Measurements from ENCODE around the gene SMAD3. TPM values are rescaled to one million over a fixed set of nuclear protein-coding genes. Genes with fewer than 3 reads are reported as not detected.
A peak's percentile ranks its signal among the peaks of the same experiment; 100 is the strongest.

SMAD3 gene
- total RNA-seq, 2 donors from 2014 or later: 30.6 to 45.4 TPM

DNA sequence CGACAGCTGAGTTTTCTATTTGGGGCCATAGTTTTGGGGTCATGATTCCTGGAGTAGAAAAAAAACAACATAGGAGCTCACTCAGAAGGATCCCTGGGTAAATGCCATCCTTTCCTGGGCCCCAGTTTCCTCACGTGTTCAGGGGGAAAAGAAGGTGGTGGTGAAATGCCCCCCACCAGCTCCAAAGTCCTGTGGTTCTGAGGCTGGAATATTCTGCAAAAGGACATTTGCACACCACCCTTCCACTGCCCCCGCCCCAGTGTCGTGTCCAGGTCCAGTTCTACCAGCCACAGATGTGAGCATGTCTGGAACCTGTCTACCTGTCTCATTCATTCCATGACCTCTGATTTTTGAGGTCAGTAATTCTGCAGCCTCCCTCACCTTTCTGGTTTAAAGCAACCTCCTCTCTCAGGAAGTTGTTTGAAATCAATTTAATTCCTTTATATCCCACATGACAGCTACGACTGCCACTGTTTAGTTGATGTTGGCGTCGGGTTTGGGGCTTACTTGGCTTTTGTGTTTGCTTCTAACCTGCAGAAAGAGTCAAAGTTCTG lies 82.1 kb downstream of the SMAD3 start:
- H3K4me3 ChIP-seq: no peak overlapping the region
- H3K9me3 ChIP-seq: no peaks in the 10 kb centered on the region
- H3K27me3 ChIP-seq (replicated peaks; ENCODE audit: insufficient read depth): no peaks in the 10 kb centered on the region
- peak overlapping the region; percentile 77 to 91 for H3K27ac ChIP-seq
- 29% methylated on average over 7 of the region's 7 CpGs for WGBS
- no peaks in the 10 kb centered on the region for H3K36me3 ChIP-seq
- no peak for DNase-seq (ENCODE audit: low spot score)
- no peak for TF ChIP-seq POLR2A (IDR thresholded peaks at IDR 0.05)
- TF ChIP-seq, protein P1, sequence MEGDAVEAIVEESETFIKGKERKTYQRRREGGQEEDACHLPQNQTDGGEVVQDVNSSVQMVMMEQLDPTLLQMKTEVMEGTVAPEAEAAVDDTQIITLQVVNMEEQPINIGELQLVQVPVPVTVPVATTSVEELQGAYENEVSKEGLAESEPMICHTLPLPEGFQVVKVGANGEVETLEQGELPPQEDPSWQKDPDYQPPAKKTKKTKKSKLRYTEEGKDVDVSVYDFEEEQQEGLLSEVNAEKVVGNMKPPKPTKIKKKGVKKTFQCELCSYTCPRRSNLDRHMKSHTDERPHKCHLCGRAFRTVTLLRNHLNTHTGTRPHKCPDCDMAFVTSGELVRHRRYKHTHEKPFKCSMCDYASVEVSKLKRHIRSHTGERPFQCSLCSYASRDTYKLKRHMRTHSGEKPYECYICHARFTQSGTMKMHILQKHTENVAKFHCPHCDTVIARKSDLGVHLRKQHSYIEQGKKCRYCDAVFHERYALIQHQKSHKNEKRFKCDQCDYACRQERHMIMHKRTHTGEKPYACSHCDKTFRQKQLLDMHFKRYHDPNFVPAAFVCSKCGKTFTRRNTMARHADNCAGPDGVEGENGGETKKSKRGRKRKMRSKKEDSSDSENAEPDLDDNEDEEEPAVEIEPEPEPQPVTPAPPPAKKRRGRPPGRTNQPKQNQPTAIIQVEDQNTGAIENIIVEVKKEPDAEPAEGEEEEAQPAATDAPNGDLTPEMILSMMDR (IDR thresholded peaks at IDR 0.05): no peak
- no peak for TF ChIP-seq POLR2AphosphoS5 (IDR thresholded peaks at IDR 0.05)
- H3K4me1 ChIP-seq (replicated peaks): peaks cover 44% of the 10 kb centered on the region
- intact Hi-C loops (cut with DNase I): no loop called here

DNA sequence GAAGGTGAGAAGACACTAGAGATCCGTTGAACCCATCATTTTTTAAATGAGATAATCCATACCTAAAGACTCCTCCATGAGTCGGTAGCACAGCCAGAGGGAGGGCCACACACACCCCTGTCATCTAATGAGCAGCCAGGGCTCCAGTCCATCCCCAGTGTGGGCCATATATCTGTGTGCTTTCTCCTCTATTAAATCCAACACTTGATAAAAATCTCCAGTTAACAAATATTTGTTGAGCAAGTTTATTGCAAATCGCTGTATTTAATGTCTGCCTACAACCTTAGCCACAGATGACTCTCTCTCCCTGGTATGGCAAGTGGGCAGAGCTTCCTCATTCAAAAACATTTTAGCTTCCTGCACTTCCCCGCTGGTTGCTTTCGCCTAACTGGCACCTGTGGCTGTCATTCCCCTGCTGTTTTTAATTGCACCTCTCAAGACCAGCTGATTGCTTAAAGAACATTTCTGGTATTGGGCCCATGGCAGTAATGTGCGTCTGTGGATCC lies 82.8 kb downstream of the SMAD3 start:
- intact Hi-C loops (cut with DNase I): no loop called here
- Histone ChIP-seq H3K9me3 (no peaks in the 10 kb centered on the region), H3K27ac (peak overlapping the region; percentile 77 to 91), H3K4me1 (replicated peaks) (peaks cover 41% of the 10 kb centered on the region), H3K36me3 (no peaks in the 10 kb centered on the region), H3K27me3 (replicated peaks; ENCODE audit: insufficient read depth) (no peaks in the 10 kb centered on the region), H3K4me3 (no peak overlapping the region)
- TF ChIP-seq POLR2A (IDR thresholded peaks at IDR 0.05) (no peak), POLR2AphosphoS5 (IDR thresholded peaks at IDR 0.05) (peak; percentile 94)
- TF ChIP-seq, protein P1 (IDR thresholded peaks at IDR 0.05): peak in 1 of 4 experiments; percentile 9
- WGBS: 17% methylated on average over 6 of the region's 6 CpGs
- peak; percentile 84 for DNase-seq (ENCODE audit: low spot score)

DNA sequence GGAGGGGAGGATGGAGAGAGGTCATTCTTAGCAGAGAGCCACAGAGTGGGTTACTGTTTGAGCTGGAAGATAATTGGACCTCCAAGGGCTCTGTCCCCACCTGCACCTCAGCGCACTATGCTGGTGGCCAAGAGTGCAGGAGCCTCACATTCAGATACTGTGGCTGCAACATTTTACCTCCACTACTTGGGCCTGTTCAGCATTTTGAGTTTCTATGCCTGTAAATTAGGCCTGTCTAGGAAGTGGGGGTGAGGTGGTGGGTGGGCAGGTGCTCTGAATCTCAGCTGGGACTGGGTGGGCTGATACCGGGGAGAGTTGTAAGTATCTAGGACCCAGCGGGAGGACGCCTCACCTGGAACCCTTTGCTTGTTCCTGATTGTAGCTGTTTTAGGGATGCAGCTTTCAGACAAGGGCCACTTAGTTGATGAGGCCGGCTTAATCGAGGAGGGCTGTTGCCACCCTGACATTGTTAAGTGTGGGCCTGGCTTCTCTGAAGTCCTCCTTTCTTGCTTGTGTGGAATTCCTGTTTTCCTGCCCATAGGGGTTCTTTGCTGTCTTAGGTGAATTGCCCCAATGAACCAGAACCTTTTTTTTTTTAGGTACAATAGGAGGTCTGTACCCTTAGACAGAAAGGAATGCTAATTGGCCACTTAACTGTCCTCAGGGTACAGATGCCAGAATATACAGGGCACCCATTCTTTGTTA lies 83.8 kb downstream of the SMAD3 start:
- TF ChIP-seq, protein P1 (IDR thresholded peaks at IDR 0.05): no peak
- no peak for TF ChIP-seq POLR2AphosphoS5 (IDR thresholded peaks at IDR 0.05)
- TF ChIP-seq POLR2A (IDR thresholded peaks at IDR 0.05): no peak
- 75% methylated on average over 6 of the region's 6 CpGs for WGBS
- DNase-seq (ENCODE audit: low spot score): no peak
- intact Hi-C loops (cut with DNase I): no loop called here
- Histone ChIP-seq H3K4me3 (no peak overlapping the region), H3K27me3 (replicated peaks; ENCODE audit: insufficient read depth) (no peaks in the 10 kb centered on the region), H3K27ac (peak overlapping the region; percentile 59 to 91), H3K9me3 (no peaks in the 10 kb centered on the region), H3K4me1 (replicated peaks) (peaks cover 41% of the 10 kb centered on the region), H3K36me3 (no peaks in the 10 kb centered on the region)

DNA sequence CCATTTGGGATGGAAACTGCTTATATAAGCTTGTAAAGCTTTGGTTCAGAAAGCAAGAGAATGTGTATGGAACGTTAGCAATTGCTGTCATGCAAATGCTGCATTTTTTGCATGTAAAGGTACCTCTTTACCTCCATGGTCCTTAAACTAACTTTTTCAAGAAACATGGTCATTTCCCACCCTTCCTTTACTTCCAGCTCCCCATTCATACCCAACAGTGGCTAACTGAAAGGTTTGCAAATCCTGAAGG lies 84.3 kb downstream of the SMAD3 start:
- intact Hi-C loops (cut with DNase I): no loop called here
- H3K4me3 ChIP-seq: no peak overlapping the region
- DNase-seq (ENCODE audit: low spot score): no peak
- H3K27me3 ChIP-seq (replicated peaks; ENCODE audit: insufficient read depth): no peaks in the 10 kb centered on the region
- H3K27ac ChIP-seq: peak overlapping the region; percentile 59 to 91
- H3K4me1 ChIP-seq (replicated peaks): peaks cover 40% of the 10 kb centered on the region
- H3K9me3 ChIP-seq: no peaks in the 10 kb centered on the region
- 36% methylated on average over 1 of the region's 1 CpG for WGBS
- no peaks in the 10 kb centered on the region for H3K36me3 ChIP-seq
- TF ChIP-seq, protein P1 (IDR thresholded peaks at IDR 0.05): no peak
- TF ChIP-seq POLR2A (IDR thresholded peaks at IDR 0.05) (no peak), POLR2AphosphoS5 (IDR thresholded peaks at IDR 0.05) (no peak)

Measured in prostate gland (tissue), 2 donors.